Measurements from ENCODE around the gene SPO11.

- no peak for TF ChIP-seq EZH2 (IDR thresholded peaks at IDR 0.05)
- no peak for TF ChIP-seq POLR2AphosphoS5 (IDR thresholded peaks at IDR 0.05; ENCODE audit: borderline replicate concordance, low read depth, low read length)
Measured at GRCh38 chr20:57313951-57314350, 15.7 kb upstream of the SPO11 start.
